Measurements from ENCODE around the gene DNAH7. TPM values are rescaled to one million over a fixed set of nuclear protein-coding genes. Genes with fewer than 3 reads are reported as not detected.

DNAH7 gene
- total RNA-seq, 1 donor from 2014 or later, result not detected

DNA sequence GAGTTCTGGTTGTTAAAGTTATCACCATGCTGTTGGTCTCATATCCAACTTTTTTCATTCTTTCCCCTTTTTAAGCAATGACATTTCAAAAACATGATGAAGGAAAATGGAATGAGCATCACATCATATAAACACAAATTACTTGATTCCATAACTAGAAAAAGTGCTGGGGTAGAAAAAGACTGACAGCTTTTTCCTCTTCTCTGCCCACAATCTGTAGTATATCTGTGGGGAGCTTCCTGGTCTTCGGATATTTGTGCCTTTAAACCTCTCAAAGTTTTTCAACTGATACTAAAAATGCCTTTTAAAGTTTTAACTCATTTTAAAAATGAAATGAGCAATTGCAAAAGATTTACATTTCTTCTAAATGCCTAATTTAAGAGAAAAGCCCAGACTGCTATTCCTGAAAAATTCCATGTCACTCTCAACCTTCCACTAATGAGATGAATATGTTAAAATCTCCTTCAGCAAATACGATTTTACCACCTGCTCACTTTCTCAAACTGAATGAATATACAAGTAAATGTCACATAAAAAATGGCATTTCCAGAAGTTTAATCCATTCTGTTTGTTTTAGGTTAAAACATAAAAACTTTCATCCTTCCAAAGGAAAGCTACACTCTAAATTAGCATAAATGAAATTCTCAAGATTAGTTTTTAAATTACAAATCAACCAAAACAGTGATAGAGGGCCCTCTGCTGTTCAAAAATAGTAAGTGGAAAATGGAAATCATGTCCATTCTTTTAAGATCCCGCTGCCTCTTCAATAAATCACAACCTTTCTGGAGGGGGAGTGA lies 2.1 kb downstream of the DNAH7 start:
- DNase-seq, result peak; percentile 65
- H3K4me3 Mint-ChIP-seq, result no peak overlapping the region
- no peaks in the 10 kb centered on the region for H3K9me3 Mint-ChIP-seq
- intact Hi-C loops (cut with micrococcal nuclease), result loop anchor here (1.0 to 10.0 kb wide), 5 partner anchors 402 to 1899 kb away; no protein-coding TSS in a partner anchor
- H3K27ac Mint-ChIP-seq, result no peak overlapping the region
- no peaks in the 10 kb centered on the region for H3K36me3 Mint-ChIP-seq (ENCODE audit: low read depth)
- H3K27me3 Mint-ChIP-seq, result peaks cover 28% of the 10 kb centered on the region
- peaks cover 7% of the 10 kb centered on the region for H3K4me1 Mint-ChIP-seq

DNA sequence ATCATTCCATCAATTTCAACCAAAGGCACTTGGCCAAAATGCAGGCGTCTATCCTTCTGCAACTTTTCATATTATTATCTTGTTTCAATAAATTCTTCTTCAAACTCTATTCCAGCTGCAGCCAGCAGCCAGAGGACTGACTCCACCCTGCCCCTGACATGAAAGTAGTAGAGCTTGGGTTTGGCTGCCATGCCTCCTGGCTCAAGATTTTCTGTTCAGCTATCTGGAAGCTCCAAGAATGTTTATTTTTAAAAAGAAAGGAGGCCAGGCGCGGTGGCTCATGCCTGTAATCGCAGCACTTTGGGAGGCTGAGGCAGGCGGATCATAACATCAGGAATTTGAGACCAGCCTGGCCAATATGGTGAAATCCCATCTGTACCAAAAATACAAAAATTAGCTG lies 4.9 kb downstream of the DNAH7 start:
- Mint-ChIP-seq H3K9me3 (no peaks in the 10 kb centered on the region), H3K4me3 (no peak overlapping the region), H3K27ac (no peak overlapping the region), H3K36me3 (ENCODE audit: low read depth) (no peaks in the 10 kb centered on the region), H3K27me3 (peaks cover 30% of the 10 kb centered on the region), H3K4me1 (peaks cover 7% of the 10 kb centered on the region)
- intact Hi-C loops (cut with micrococcal nuclease), result loop anchor here (10.0 kb wide), 1 partner anchor 1519 kb away; no protein-coding TSS in a partner anchor
- no peak for DNase-seq

DNA sequence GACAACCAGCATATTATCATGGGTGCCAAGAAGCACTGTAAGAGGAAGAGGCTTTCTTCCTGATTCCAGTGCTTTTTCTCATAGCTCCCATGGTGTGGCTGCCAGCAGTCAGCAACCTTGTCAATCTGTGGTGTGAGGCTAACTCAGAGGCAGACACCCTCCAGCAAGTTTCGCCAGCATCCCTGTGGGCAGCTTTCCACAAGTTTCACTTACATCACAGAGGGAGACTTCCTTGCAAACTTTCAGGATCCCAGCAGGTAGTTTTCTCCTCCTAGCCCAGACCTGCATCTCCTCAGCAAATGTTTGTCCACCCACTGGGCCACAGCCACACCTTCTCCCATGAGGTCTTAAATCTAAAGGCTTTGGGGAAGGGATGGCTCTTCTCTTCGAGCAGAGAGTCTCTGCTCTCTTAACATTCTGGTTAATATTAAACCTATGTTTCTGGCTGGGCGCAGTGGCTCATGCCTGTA lies 9.1 kb downstream of the DNAH7 start:
- Mint-ChIP-seq H3K4me1 (no peaks in the 10 kb centered on the region), H3K27me3 (peaks cover 18% of the 10 kb centered on the region), H3K4me3 (no peak overlapping the region), H3K36me3 (ENCODE audit: low read depth) (no peaks in the 10 kb centered on the region), H3K9me3 (no peaks in the 10 kb centered on the region), H3K27ac (no peak overlapping the region)
- DNase-seq, result no peak
- intact Hi-C loops (cut with micrococcal nuclease), result no loop called here

DNA sequence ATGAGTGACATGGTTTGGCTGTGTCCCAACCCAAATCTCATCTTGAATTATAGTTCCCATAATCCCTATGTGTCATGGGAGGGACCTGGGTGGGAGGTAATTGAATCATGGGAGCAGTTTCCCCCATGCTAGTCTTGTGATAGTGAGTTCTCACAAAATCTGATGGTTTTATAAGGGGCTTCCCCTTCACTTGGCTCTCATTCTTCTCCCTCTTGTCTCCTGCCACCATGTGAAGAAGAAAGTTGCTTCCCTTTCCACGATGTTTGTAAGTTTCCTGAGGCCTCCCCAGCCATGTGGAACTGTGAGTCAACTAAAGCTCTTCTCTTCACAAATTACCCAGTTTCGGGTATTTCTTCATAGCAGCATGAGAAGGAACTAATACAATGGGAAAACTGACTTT lies 14.0 kb downstream of the DNAH7 start:
- intact Hi-C loops (cut with micrococcal nuclease), result no loop called here
- H3K4me1 Mint-ChIP-seq, result no peaks in the 10 kb centered on the region
- DNase-seq, result no peak
- H3K9me3 Mint-ChIP-seq, result no peaks in the 10 kb centered on the region
- H3K27me3 Mint-ChIP-seq, result peaks cover 9% of the 10 kb centered on the region
- H3K36me3 Mint-ChIP-seq (ENCODE audit: low read depth), result no peaks in the 10 kb centered on the region
- H3K27ac Mint-ChIP-seq, result no peak overlapping the region
- H3K4me3 Mint-ChIP-seq, result no peak overlapping the region

DNA sequence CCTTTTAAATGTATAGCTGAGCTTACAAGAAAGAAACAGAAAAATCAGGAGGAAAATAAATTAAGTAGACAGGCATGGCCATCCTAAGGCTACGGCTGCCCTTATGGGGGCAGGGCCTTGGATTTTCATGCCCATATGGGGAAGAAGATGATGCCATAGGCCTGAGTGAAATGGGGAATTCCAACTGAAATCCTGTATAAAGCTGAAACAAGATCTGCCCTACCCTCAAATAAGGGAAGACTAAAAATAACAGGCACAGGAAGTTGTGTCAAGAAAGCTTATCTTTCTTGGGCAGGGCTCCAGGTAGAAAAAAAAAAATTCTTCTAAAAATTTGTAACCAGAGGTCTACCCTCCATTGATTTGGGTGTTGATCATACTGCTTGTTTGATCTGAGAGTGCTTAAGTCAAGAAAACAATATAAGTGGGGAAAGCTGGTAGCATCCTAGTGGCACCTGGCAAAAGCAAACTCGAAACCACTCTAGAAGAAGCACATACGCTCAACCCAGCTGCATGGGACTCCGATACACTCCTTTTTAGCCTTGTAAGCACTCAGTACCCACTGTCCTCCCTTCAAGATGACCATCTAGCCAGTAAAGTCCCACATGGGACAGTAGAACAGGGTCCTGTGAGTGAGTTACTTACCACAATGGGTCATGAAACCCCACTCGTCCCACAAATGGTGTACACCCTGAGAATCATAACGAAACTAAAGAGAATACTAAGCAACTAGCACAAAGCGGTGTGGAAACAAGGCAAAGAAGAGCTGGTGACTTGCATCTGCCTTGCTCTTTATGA lies 22.3 kb downstream of the DNAH7 start:
- DNase-seq, result no peak
- Mint-ChIP-seq H3K27me3 (peaks cover 8% of the 10 kb centered on the region), H3K27ac (no peak overlapping the region), H3K36me3 (ENCODE audit: low read depth) (no peaks in the 10 kb centered on the region), H3K9me3 (peaks cover 2% of the 10 kb centered on the region), H3K4me3 (no peak overlapping the region), H3K4me1 (peaks cover 3% of the 10 kb centered on the region)
- intact Hi-C loops (cut with micrococcal nuclease), result no loop called here

DNA sequence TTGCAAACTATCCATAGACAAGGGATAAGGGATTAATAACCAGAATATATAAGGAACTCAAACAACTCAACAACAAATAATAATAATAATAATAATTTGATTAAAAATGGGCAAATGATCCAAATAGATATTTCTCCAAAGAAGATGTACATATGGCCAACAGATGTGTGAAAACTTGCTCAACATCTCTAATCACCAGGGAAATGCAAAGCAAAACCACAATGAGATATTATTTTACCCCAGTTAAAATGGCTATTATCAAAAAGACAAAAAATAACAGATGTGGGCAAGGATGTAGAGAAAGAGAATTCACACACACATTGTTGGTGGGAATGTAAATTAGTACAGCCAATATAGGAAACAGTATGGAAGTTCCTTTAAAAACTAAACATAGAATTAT lies 26.9 kb downstream of the DNAH7 start:
- Mint-ChIP-seq H3K27ac (no peak overlapping the region), H3K36me3 (ENCODE audit: low read depth) (no peaks in the 10 kb centered on the region), H3K4me3 (no peak overlapping the region), H3K4me1 (peaks cover 3% of the 10 kb centered on the region), H3K27me3 (peaks cover 8% of the 10 kb centered on the region), H3K9me3 (peaks cover 21% of the 10 kb centered on the region)
- DNase-seq, result no peak
- intact Hi-C loops (cut with micrococcal nuclease), result no loop called here

DNA sequence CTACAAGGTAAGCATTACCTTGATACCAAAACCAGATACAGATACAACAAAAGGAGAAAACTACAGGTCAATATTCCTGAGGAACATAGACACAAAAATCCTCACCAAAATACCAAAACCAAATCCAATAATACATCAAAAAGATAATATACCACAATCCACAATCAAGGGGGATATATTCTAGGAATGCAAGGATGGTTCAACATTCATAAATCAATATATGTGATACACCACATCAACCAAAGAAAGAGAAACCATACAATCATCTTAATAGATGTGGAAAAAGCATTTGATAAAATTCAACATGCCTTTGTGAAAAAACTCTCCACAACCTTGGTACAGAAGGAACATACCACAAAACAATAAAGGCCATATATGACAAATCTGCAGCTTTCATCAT lies 28.4 kb downstream of the DNAH7 start:
- Mint-ChIP-seq H3K9me3 (peaks cover 21% of the 10 kb centered on the region), H3K4me1 (no peaks in the 10 kb centered on the region), H3K27ac (no peak overlapping the region), H3K36me3 (ENCODE audit: low read depth) (no peaks in the 10 kb centered on the region), H3K27me3 (peaks cover 8% of the 10 kb centered on the region), H3K4me3 (no peak overlapping the region)
- intact Hi-C loops (cut with micrococcal nuclease), result no loop called here
- DNase-seq, result no peak

DNA sequence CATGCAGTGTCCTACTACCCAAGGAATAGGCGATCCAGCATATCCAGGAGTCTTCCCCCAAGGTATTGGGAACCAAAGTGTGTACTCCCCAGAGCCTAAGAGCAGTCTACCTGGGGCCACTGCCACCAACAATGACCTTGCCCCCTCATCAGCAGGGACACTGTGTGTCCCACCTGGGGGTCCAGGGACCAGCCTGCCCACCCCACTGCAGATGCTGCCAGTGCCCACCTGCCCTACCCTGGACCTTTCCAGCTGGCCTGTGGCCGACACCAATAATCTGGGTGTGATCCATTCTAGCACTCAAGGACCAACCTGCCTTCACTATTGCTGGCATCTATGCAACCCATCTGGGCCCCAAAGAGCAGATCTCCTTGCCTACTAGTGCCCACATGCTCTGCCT lies 32.2 kb downstream of the DNAH7 start:
- no peak for DNase-seq
- no peaks in the 10 kb centered on the region for H3K4me1 Mint-ChIP-seq
- intact Hi-C loops (cut with micrococcal nuclease), result no loop called here
- H3K4me3 Mint-ChIP-seq, result no peak overlapping the region
- peaks cover 3% of the 10 kb centered on the region for H3K27me3 Mint-ChIP-seq
- no peak overlapping the region for H3K27ac Mint-ChIP-seq
- H3K9me3 Mint-ChIP-seq, result peaks cover 21% of the 10 kb centered on the region
- no peaks in the 10 kb centered on the region for H3K36me3 Mint-ChIP-seq (ENCODE audit: low read depth)

DNA sequence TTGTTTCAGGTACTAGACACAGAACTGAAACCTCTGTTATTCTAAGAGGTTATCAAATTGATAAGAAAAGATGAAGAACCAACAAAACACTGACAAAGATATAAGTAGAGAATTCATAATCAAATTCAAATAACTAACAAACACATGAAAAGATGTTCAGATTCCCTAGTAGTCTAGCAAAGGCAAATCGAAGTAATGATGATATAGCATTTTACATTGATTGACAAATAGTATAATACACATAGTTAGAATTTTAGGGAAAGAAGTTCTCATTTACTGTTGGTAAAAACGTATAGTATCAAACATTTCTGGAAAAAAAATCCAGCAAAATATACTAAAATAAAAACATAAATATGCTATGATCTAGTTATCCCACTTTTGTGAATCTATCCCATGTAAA lies 50.6 kb downstream of the DNAH7 start:
- H3K27me3 Mint-ChIP-seq, result peaks cover 4% of the 10 kb centered on the region
- H3K36me3 Mint-ChIP-seq (ENCODE audit: low read depth), result no peaks in the 10 kb centered on the region
- H3K9me3 Mint-ChIP-seq, result no peaks in the 10 kb centered on the region
- H3K4me3 Mint-ChIP-seq, result no peak overlapping the region
- no peak for DNase-seq
- H3K4me1 Mint-ChIP-seq, result no peaks in the 10 kb centered on the region
- intact Hi-C loops (cut with micrococcal nuclease), result no loop called here
- no peak overlapping the region for H3K27ac Mint-ChIP-seq

DNA sequence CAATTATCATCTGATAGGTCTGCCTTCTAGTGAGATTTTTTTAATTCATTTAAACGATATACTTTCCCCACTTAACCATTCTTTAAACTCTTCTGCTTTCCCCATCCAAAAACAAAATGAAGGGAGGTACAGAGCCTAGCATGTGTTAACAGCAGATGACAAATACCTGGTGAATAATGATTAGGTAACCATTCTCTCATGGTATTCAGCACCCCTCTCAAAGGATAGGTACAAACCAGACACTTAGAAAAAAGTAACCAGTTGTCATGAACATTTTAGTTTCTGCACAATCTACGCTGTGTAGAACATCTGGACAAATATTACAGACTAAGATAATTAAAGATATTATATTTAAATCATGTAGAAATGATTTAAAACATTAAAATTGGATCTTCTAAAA lies 56.3 kb downstream of the DNAH7 start:
- Mint-ChIP-seq H3K36me3 (ENCODE audit: low read depth) (no peaks in the 10 kb centered on the region), H3K9me3 (no peaks in the 10 kb centered on the region), H3K27me3 (peaks cover 4% of the 10 kb centered on the region), H3K27ac (no peak overlapping the region), H3K4me3 (no peak overlapping the region), H3K4me1 (no peaks in the 10 kb centered on the region)
- intact Hi-C loops (cut with micrococcal nuclease), result no loop called here
- no peak for DNase-seq

DNA sequence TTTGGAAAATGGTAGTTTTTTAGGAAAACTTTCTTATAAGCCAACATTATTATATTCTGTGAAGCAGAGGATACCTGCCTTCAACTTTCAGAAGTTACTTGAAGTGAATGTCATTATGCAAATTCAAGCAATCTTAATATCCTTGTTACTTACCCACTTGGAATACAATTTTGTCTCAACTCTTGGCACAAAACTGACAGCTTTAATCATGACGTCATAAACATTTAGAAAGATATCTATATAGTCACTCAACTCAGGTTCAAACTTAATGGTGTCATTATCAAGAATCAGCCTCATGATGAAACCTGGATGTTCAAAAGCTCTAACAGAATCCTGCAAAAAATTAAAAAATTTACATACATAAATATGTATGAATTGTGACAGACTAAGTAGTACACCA lies 68.1 kb downstream of the DNAH7 start:
- no peaks in the 10 kb centered on the region for H3K27me3 Mint-ChIP-seq
- no peaks in the 10 kb centered on the region for H3K36me3 Mint-ChIP-seq (ENCODE audit: low read depth)
- intact Hi-C loops (cut with micrococcal nuclease), result no loop called here
- H3K27ac Mint-ChIP-seq, result no peak overlapping the region
- H3K4me3 Mint-ChIP-seq, result no peak overlapping the region
- no peaks in the 10 kb centered on the region for H3K9me3 Mint-ChIP-seq
- peaks cover 6% of the 10 kb centered on the region for H3K4me1 Mint-ChIP-seq
- DNase-seq, result no peak

DNA sequence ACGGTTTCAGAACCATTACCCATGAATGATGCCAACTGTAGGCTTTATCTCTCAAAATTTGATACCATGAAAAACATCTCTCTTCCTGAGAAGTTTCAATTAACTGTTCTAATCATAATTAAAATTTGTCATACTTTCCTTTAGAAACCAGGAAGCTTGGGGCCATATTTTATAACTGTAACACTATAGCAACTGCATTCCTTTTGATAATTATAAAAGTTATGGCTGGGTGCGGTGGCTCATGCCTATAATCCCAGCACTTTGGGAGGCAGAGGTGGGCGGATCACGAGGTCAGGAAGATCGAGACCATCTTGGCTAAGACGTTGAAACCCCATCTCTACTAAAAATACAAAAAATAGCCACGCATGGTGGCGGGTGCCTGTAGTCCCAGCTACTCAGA lies 70.6 kb downstream of the DNAH7 start:
- intact Hi-C loops (cut with micrococcal nuclease), result no loop called here
- Mint-ChIP-seq H3K27ac (no peak overlapping the region), H3K36me3 (ENCODE audit: low read depth) (no peaks in the 10 kb centered on the region), H3K4me3 (no peak overlapping the region), H3K4me1 (peaks cover 8% of the 10 kb centered on the region), H3K9me3 (no peaks in the 10 kb centered on the region), H3K27me3 (no peaks in the 10 kb centered on the region)
- no peak for DNase-seq

DNA sequence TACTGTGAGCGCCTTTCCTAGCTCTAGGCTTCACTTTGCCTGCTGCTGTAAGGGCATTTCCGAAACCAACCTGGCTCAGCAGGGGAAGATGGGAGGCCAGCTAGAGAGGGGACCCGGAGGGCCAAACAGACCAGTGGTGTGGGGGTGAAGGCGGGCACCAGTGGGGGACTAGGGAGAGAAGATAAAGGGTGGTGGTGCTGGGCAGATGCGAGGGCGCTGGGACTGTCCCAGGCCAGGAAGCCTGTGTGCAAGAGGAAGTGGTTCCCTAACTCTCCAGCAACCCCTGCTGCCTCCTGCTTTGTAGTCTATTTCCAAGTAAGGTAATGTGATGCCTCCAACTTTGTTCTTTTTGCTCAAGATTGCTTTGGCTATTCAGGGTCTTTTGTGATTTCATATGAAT lies 73.1 kb downstream of the DNAH7 start:
- Mint-ChIP-seq H3K36me3 (ENCODE audit: low read depth) (no peaks in the 10 kb centered on the region), H3K9me3 (no peaks in the 10 kb centered on the region), H3K4me3 (no peak overlapping the region), H3K27me3 (no peaks in the 10 kb centered on the region), H3K4me1 (peaks cover 8% of the 10 kb centered on the region), H3K27ac (no peak overlapping the region)
- DNase-seq, result no peak
- intact Hi-C loops (cut with micrococcal nuclease), result no loop called here

DNA sequence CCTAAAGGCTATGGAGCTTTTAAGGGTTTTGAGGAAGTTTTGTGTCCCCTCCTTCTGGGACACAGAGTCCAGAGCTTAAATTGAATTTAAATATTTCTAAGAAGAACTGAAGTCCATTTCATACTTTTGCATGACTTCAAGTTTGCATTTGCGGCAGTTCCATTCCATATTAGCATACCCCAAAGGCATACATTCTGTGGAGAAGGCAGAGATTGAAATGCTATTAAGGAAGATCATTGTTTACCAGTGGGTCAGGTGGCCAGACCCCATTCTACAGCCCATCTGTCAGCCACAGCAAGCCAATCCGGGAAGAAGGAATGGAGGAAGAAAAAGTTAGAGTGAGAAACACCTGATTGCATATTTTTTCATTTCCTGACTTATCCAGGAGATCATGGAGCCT lies 75.0 kb downstream of the DNAH7 start:
- intact Hi-C loops (cut with micrococcal nuclease), result no loop called here

More for the DNA sequence above, 75.0 kb downstream of the DNAH7 start:
- Mint-ChIP-seq H3K27ac (no peak overlapping the region), H3K27me3 (peaks cover 1% of the 10 kb centered on the region), H3K4me3 (no peak overlapping the region), H3K4me1 (peaks cover 8% of the 10 kb centered on the region), H3K9me3 (no peaks in the 10 kb centered on the region), H3K36me3 (ENCODE audit: low read depth) (no peaks in the 10 kb centered on the region)
- no peak for DNase-seq
